HG02943 (cell line): ENCODE data around the gene OR10A3.
A peak's percentile ranks its signal among the peaks of the same experiment; 100 is the strongest.
"Not testable (repeated sequence)": the region's sequence is repeated elsewhere in the genome, so short reads cannot be mapped to it uniquely, and the experiment has no call there.

Experiments
- ATAC-seq: cut with Tn5 transposase; IDR thresholded peaks from one replicate; pipeline ENCODE4 v1.9.1; 2021; ENCODE audit warnings: mild to moderate bottlenecking, low read depth, moderate library complexity; ENCODE audit not compliant: unreplicated experiment

OR10A3 gene

GRCh38 chr11:7941608-7942007 lies at the start of gene OR10A3:
Gene OR10A3 (minus strand): TSS chr11:7941708. CDS start chr11:7939520, 2,188 bp downstream.
- no peak for ATAC-seq

- not testable (repeated sequence) for ATAC-seq
Measured at GRCh38 chr11:7987560-7987883, 46.0 kb upstream of the OR10A3 start.

GRCh38 chr11:7986768-7987559 lies 45.5 kb upstream of the OR10A3 start, which contains the start of gene EIF3F:
Gene EIF3F (plus strand): TSS chr11:7987337. CDS start chr11:7987353, 16 bp downstream.
- peak; percentile 96 for ATAC-seq

- ATAC-seq, result no peak
Measured at GRCh38 chr11:7983832-7984590, 42.5 kb upstream of the OR10A3 start.

GRCh38 chr11:7982582-7983119 lies 41.1 kb upstream of the OR10A3 start:
- peak; percentile 43 for ATAC-seq

GRCh38 chr11:7981619-7982157 lies 40.2 kb upstream of the OR10A3 start:
- no peak for ATAC-seq

- ATAC-seq, result no peak
Measured at GRCh38 chr11:7977232-7977917, 35.9 kb upstream of the OR10A3 start.

- ATAC-seq, result no peak
Measured at GRCh38 chr11:7974668-7975067, 33.2 kb upstream of the OR10A3 start.

GRCh38 chr11:7973011-7973410 lies 31.5 kb upstream of the OR10A3 start:
- no peak for ATAC-seq

- no peak for ATAC-seq
Measured at GRCh38 chr11:7971846-7972245, 30.3 kb upstream of the OR10A3 start.

- no peak for ATAC-seq
Measured at GRCh38 chr11:7969756-7970646, 28.5 kb upstream of the OR10A3 start.

- no peak for ATAC-seq
Measured at GRCh38 chr11:7968686-7969085, 27.2 kb upstream of the OR10A3 start.

- ATAC-seq, result no peak
Measured at GRCh38 chr11:7967826-7968225, 26.3 kb upstream of the OR10A3 start.

GRCh38 chr11:7967097-7967496 lies 25.6 kb upstream of the OR10A3 start:
- no peak for ATAC-seq

- ATAC-seq, result no peak
Measured at GRCh38 chr11:7965386-7965785, 23.9 kb upstream of the OR10A3 start, which contains the start of gene NLRP10. Gene NLRP10 (minus strand): TSS chr11:7965447. CDS start chr11:7963495, 1,952 bp downstream.

GRCh38 chr11:7964873-7965272 lies 23.4 kb upstream of the OR10A3 start:
- no peak for ATAC-seq

GRCh38 chr11:7964261-7964660 lies 22.8 kb upstream of the OR10A3 start:
- ATAC-seq, result no peak

GRCh38 chr11:7955191-7955590 lies 13.7 kb upstream of the OR10A3 start:
- no peak for ATAC-seq

GRCh38 chr11:7949934-7950333 lies 8.4 kb upstream of the OR10A3 start:
- ATAC-seq, result no peak

- ATAC-seq, result no peak
Measured at GRCh38 chr11:7944123-7944522, 2.6 kb upstream of the OR10A3 start.
